K562 (cell line): Measurements from ENCODE around the gene PCLAF. TPM values are rescaled to one million over a fixed set of nuclear protein-coding genes. Genes with fewer than 3 reads are reported as not detected.
A peak's percentile ranks its signal among the peaks of the same experiment; 100 is the strongest.

Experiments used
- E2F8 ChIP-seq: fragments of 450-650 bp; IDR thresholded peaks from 2 replicates; pipeline ENCODE4 v1.7.1; 2018; ENCODE audit warnings: mild to moderate bottlenecking, low read depth; ENCODE audit not compliant: partially characterized antibody
- EWSR1 ChIP-seq: fragments of 450-650 bp; IDR thresholded peaks from 2 replicates; pipeline ENCODE4 v1.6.1; 2018; ENCODE audit warnings: borderline replicate concordance, mild to moderate bottlenecking, low read depth, moderate library complexity; ENCODE audit not compliant: partially characterized antibody
- FOXP1 ChIP-seq: sonication (generic); formaldehyde crosslinking; IDR thresholded peaks from 2 replicates; pipeline ENCODE4 v1.8.0; 2022; ENCODE audit warnings: mild to moderate bottlenecking, missing genetic modification reagents
- GTF2A2 ChIP-seq: IDR thresholded peaks from 2 replicates; pipeline ENCODE4 v1.6.1; 2016; ENCODE audit warnings: mild to moderate bottlenecking, missing genetic modification characterization, missing compliant biosample characterization
- HLTF ChIP-seq: fragments of 450-650 bp; IDR thresholded peaks from 2 replicates; pipeline ENCODE4 v1.6.1; 2016
- IFI16 ChIP-seq: fragments of 250-450 bp; sonication (Bioruptor Pico); IDR thresholded peaks from 2 replicates; pipeline ENCODE4 v2.1.2; 2022; ENCODE audit warnings: mild to moderate bottlenecking, inconsistent platforms
- IRF1 ChIP-seq: sonication (generic); formaldehyde crosslinking; IDR thresholded peaks from 2 replicates; pipeline ENCODE4 v1.8.0; 2022; ENCODE audit warnings: missing genetic modification reagents, mild to moderate bottlenecking, borderline replicate concordance
- NFRKB ChIP-seq: fragments of 450-650 bp; IDR thresholded peaks from 2 replicates; pipeline ENCODE4 v1.6.1; 2016; ENCODE audit warnings: low read depth
- PCBP2 ChIP-seq: fragments of 200-400 bp; formaldehyde crosslinking; IDR thresholded peaks from 2 replicates; pipeline ENCODE4 v1.6.1; 2018; ENCODE audit warnings: low read length, low read depth, mild to moderate bottlenecking, moderate library complexity; ENCODE audit not compliant: poor library complexity, severe bottlenecking
- PRPF4 ChIP-seq: fragments of 200-400 bp; formaldehyde crosslinking; IDR thresholded peaks from one replicate; pipeline ENCODE4 v1.6.1; 2017; ENCODE audit warnings: low read length, low read depth, mild to moderate bottlenecking; ENCODE audit not compliant: insufficient read depth, poor library complexity, severe bottlenecking
- SAP30 ChIP-seq: fragments of 200-600 bp; sonication (generic); IDR thresholded peaks from 2 replicates; pipeline ENCODE4 v1.6.1; 2012; ENCODE audit warnings: borderline replicate concordance, low read depth, mild to moderate bottlenecking, moderate library complexity, low read length, control low read depth, inconsistent platforms; ENCODE audit not compliant: insufficient read depth, poor library complexity, severe bottlenecking
- SNRNP70 ChIP-seq: fragments of 200-400 bp; formaldehyde crosslinking; optimal IDR thresholded peaks from 2 replicates; pipeline ENCODE3; 2017; ENCODE audit warnings: low read depth, low read length
- STAT5A ChIP-seq: IDR thresholded peaks from 2 replicates; pipeline ENCODE4 v1.6.1; 2012; ENCODE audit warnings: low read length, inconsistent platforms, borderline replicate concordance
- TCFL5 ChIP-seq: fragments of 250-450 bp; sonication (Bioruptor Pico); conservative IDR thresholded peaks from 2 replicates; pipeline ENCODE4 v1.6.1; 2021; ENCODE audit warnings: mild to moderate bottlenecking, moderate library complexity, matching md5 sums
- TOE1 ChIP-seq, 2 experiments: fragments of 450-650 bp in 1 of 2; sonication (generic) in 1 of 2; formaldehyde crosslinking in 1 of 2; IDR thresholded peaks; 2 replicates each; pipeline versions ENCODE4 v1.7.1 to v1.8.0; 2016 to 2022; ENCODE audit warnings: borderline replicate concordance in 2 of 2, mild to moderate bottlenecking in 2 of 2, antibody characterized with exemption in 1 of 2, inconsistent platforms in 1 of 2, low read depth in 1 of 2, missing genetic modification reagents in 1 of 2, moderate library complexity in 1 of 2
- U2AF1 ChIP-seq: fragments of 200-400 bp; formaldehyde crosslinking; optimal IDR thresholded peaks from 2 replicates; pipeline ENCODE3; 2017; ENCODE audit warnings: mild to moderate bottlenecking, low read depth, low read length, moderate library complexity
- ZC3H11A ChIP-seq: IDR thresholded peaks from 2 replicates; pipeline ENCODE4 v1.6.1; 2012; ENCODE audit warnings: low read depth, low read length, improper control_type of control experiment
- ZNF699 ChIP-seq: fragments of 250-450 bp; sonication (Bioruptor Pico); IDR thresholded peaks from 2 replicates; pipeline ENCODE4 v1.8.0; 2021; ENCODE audit warnings: mild to moderate bottlenecking, moderate library complexity; ENCODE audit not compliant: insufficient replicate concordance
- polyA plus RNA-seq, 8 experiments: library from polyadenylated mRNA; depleted of rRNA in 4 of 8; stranded (reverse) in 5 of 8; unstranded in 3 of 8; fragments of >200 nt; fragmentation: Nextera tagmentation in 2 of 8; fragmentation: Illumina TruSeq in 1 of 8; extraction: Ambion mirVana in 2 of 8; extraction: Trizol in 1 of 8; gene quantifications; 2 replicates each; pipeline versions ENCODE4 v1.2.1 to v1.2.3, GENCODE V29; 2011 to 2014; ENCODE audit warnings: inconsistent platforms in 1 of 8, missing spikeins in 1 of 8
- total RNA-seq, 7 experiments: library from RNA; depleted of rRNA in 6 of 7; stranded (reverse); fragments of >200 nt in 6 of 7; fragmentation: Illumina TruSeq in 2 of 7; extraction: Trizol in 2 of 7; gene quantifications; 2 replicates each; pipeline versions ENCODE4 v1.2.1 to v1.2.3, GENCODE V29; 2011 to 2021; ENCODE audit warnings: low replicate concordance in 1 of 7
- TF ChIP-seq, protein P1 (sequence below): IDR thresholded peaks from 2 replicates; pipeline ENCODE4 v1.6.1; 2014; ENCODE audit warnings: antibody characterized with exemption
- TF ChIP-seq, protein P2 (sequence below): IDR thresholded peaks from 2 replicates; pipeline ENCODE4 v1.6.1; 2011; ENCODE audit not compliant: insufficient read length; ENCODE audit errors: extremely low read depth

PCLAF gene
- total and polyA plus RNA-seq, 9 of the 15 experiments (the other 6 are each of a cell fraction or from before 2014, with no cell fraction given): 112 to 881 (median 360) TPM

GRCh38 chr15:64430000-64430735 is 48.9 kb upstream of the PCLAF start (continued):
- TF ChIP-seq, protein P1, sequence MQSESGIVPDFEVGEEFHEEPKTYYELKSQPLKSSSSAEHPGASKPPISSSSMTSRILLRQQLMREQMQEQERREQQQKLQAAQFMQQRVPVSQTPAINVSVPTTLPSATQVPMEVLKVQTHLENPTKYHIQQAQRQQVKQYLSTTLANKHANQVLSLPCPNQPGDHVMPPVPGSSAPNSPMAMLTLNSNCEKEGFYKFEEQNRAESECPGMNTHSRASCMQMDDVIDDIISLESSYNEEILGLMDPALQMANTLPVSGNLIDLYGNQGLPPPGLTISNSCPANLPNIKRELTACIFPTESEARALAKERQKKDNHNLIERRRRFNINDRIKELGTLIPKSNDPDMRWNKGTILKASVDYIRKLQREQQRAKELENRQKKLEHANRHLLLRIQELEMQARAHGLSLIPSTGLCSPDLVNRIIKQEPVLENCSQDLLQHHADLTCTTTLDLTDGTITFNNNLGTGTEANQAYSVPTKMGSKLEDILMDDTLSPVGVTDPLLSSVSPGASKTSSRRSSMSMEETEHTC: 0 out of 2 replicates have a peak, but pooled peaks have one; percentile 3
- TF ChIP-seq IRF1 (CRISPR knock-in tag) (no peak), IFI16 (CRISPR knock-in tag) (no peak), PCBP2 (no peak), PRPF4 (no peak), GTF2A2 (no peak), NFRKB (no peak), FOXP1 (CRISPR knock-in tag) (0 out of 2 replicates have a peak, but pooled peaks have one; percentile 64), HLTF (no peak), ZC3H11A (no peak), SAP30 (no peak), E2F8 (no peak), STAT5A (peak; percentile 74), EWSR1 (no peak), U2AF1 (no peak), SNRNP70 (no peak), ZNF699 (CRISPR knock-in tag) (no peak), TCFL5 (CRISPR knock-in tag) (no peak), TOE1 (IDR thresholded peaks at IDR 0.05; ENCODE audit: borderline replicate concordance) (no peak), TOE1 (CRISPR knock-in tag; IDR thresholded peaks at IDR 0.05; ENCODE audit: borderline replicate concordance, low read depth) (no peak)
- TF ChIP-seq, protein P2, sequence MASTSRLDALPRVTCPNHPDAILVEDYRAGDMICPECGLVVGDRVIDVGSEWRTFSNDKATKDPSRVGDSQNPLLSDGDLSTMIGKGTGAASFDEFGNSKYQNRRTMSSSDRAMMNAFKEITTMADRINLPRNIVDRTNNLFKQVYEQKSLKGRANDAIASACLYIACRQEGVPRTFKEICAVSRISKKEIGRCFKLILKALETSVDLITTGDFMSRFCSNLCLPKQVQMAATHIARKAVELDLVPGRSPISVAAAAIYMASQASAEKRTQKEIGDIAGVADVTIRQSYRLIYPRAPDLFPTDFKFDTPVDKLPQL: no peak
